Mammary epithelial cell (primary cell): ENCODE results near the gene ATP1B1.

Experiments used
- CTCF ChIP-seq, 2 donors: IDR thresholded peaks in 1 of 2; conservative IDR thresholded peaks in 1 of 2; 2 replicates each; pipeline ENCODE4 v1.5.1; 2011 to 2012; ENCODE audit warnings: inconsistent platforms in 2 of 2, low read length in 2 of 2, mild to moderate bottlenecking in 2 of 2, control low read depth in 1 of 2, low read depth in 1 of 2; ENCODE audit not compliant: insufficient read depth in 1 of 2; ENCODE audit errors: extremely low read depth in 1 of 2
- EZH2 ChIP-seq: IDR thresholded peaks from 2 replicates; pipeline ENCODE4 v1.6.1; 2012; ENCODE audit warnings: low read length, inconsistent platforms, borderline replicate concordance

GRCh38 chr1:169120066-169120465 lies 13.6 kb downstream of the ATP1B1 start:
- TF ChIP-seq CTCF (conservative IDR thresholded peaks at IDR 0.05 in 1 of 2, IDR thresholded peaks at IDR 0.05 in 1 of 2; ENCODE audit: extremely low read depth in 1 of 2, insufficient read depth in 1 of 2, low read depth in 1 of 2, low read length in 2 of 2) (no peak), EZH2 (no peak)
